NCI-H2029 (cell line): ENCODE data around the gene CDK8.

Source experiments
- DNase-seq: peaks from one replicate; lab custom pipeline; 2025; lab: John Stamatoyannopoulos, UW

CDK8 gene

DNA sequence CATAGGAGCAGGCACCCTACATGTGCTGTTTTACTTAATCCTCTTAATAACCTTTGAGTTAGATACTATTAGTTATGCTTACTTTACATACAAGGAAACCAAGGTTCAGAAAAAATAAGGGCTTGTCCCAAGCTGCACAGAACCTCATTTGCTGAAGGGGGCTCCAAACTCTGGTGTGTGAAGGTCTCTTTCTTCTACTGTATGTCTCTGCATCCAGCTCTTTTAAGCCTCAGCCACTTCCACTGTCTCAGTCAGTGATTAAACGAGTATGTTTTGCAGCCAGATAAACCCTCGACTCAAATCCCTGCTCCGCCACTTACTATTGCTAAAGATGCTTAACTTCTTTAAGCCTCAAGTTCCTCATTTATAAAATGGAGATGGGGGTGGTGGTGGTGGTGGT is 191.2 kb downstream of the CDK8 start:
- no peak for DNase-seq

GRCh38 chr13:26446751-26447150 is 192.8 kb downstream of the CDK8 start:
- no peak for DNase-seq

DNA sequence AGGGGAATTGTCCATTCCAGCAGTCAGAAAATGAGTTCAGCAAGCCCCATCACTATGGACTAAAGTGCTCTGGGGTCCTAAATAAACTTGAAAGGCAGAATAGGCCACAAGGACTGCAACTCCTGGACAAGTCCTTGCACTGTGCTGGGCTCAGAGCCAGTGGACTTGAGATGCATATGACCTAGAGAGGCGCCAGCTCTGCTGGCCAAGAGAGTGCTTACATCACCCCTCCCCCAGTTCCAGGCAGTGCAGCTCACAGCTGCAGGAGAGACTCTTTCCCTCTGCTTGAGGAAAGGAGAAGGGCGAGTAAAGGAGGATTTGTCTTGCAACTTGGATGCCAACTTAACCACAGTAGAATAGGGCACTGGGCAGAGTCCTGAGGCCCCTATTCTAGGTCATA is 194.1 kb downstream of the CDK8 start:
- DNase-seq, result no peak

DNA sequence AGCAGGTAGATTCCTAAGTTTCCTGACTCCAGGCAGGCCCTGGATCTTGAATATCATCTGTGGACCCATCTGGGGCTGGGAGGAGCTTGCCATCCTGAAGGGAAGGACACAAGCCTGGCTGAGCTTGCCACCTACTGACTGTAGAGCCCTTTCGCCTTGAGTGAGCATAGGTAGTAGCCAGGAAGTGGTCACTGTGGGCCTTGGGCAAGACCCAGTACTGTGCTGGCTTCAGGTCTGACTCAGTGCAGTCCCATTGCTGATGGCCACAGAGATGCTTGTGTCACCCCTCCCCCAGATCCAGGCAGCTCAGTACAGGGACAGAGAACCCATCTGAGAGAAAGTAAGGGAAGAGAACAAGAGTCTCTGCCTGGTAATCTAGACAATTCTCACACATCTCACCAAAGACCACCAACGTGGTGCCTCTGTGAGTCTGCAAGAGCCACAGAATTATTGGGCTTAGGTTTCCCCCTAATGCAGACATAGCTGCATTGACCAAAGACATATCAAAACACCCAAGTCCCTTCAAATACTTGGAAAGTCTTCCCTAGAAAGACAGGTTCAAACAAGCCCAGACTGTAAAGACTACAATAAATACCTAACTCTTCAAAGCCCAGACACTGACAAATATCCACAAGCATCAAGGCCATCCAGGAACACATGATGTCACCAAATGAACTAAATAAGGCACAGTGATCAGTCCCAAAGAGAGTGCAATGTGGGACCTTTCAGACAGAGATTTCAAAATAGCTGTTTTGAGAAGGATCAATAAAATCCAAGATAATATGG is 195.3 kb downstream of the CDK8 start:
- no peak for DNase-seq
